Measurements from ENCODE around the gene CD302. TPM values are rescaled to one million over a fixed set of nuclear protein-coding genes. Genes with fewer than 3 reads are reported as not detected.

Gene CD302
- total RNA-seq, 1 experiment from 2014 or later, result 3.3 TPM

GRCh38 chr2:159759577-159759976, 38.4 kb downstream of the CD302 start:
- H3K36me3 ChIP-seq (ENCODE audit: control insufficient read depth, insufficient read depth, low read length), result peaks cover 53% of the 10 kb centered on the region
- TSS peak; percentile 6 for BruUV-seq (replicated peaks)
- ChIA-PET POLR2A (interaction anchor here (0.6 kb wide), 1 partner anchor 131 kb away, joined by 4 read pairs; no protein-coding TSS in a partner anchor), CTCF (no interaction called here)
- intact Hi-C loops (cut with micrococcal nuclease; ENCODE audit: unreplicated experiment), result no loop called here
- in situ Hi-C loops (cut with HindIII; ENCODE audit: low pct_unique_long_range_greater_than_20kb, low sequenced_read_pairs), result no loop called here
- H3K4me1 ChIP-seq (ENCODE audit: control insufficient read depth, insufficient read depth, low read length), result peaks cover 10% of the 10 kb centered on the region
- H3K9me3 ChIP-seq (ENCODE audit: control insufficient read depth, insufficient read depth, low read depth, low read length), result no peaks in the 10 kb centered on the region
- DNase-seq (ENCODE audit: low read depth, low spot score), result no peak
- no peak for ATAC-seq
- TF ChIP-seq TCF7L2 (IDR thresholded peaks at IDR 0.05; ENCODE audit: low read depth, low read length) (no peak), POLR2AphosphoS5 (IDR thresholded peaks at IDR 0.05; ENCODE audit: low read depth, low read length) (no peak), REST (IDR thresholded peaks at IDR 0.05; ENCODE audit: insufficient read depth in 1 of 2, low read depth in 2 of 2, low read length in 1 of 2) (no peak), SIN3A (IDR thresholded peaks at IDR 0.05; ENCODE audit: borderline replicate concordance, insufficient read depth, low read depth, low read length) (no peak), CTCF (IDR thresholded peaks at IDR 0.05) (no peak)
- H3K27ac ChIP-seq (ENCODE audit: low read length), result no peak overlapping the region
- no peak overlapping the region for H3K4me3 ChIP-seq (ENCODE audit: low read depth in 2 of 2, low read length in 2 of 2)
- H3K27me3 ChIP-seq (ENCODE audit: control insufficient read depth, insufficient read depth, low read length), result no peaks in the 10 kb centered on the region

GRCh38 chr2:159758686-159759085, 39.3 kb downstream of the CD302 start:
- H3K4me1 ChIP-seq (ENCODE audit: control insufficient read depth, insufficient read depth, low read length), result peaks cover 10% of the 10 kb centered on the region
- no TSS peak for BruUV-seq (replicated peaks)
- ChIA-PET CTCF (no interaction called here), POLR2A (interaction anchor here (0.6 kb wide), 1 partner anchor 130 kb away, joined by 4 read pairs; no protein-coding TSS in a partner anchor)
- H3K27me3 ChIP-seq (ENCODE audit: control insufficient read depth, insufficient read depth, low read length), result no peaks in the 10 kb centered on the region
- ATAC-seq (no peak), DNase-seq (ENCODE audit: low read depth, low spot score) (no peak)
- in situ Hi-C loops (cut with HindIII; ENCODE audit: low pct_unique_long_range_greater_than_20kb, low sequenced_read_pairs), result no loop called here
- H3K27ac ChIP-seq (ENCODE audit: low read length), result no peak overlapping the region
- intact Hi-C loops (cut with micrococcal nuclease; ENCODE audit: unreplicated experiment), result no loop called here
- no peak overlapping the region for H3K4me3 ChIP-seq (ENCODE audit: low read depth in 2 of 2, low read length in 2 of 2)
- TF ChIP-seq REST (IDR thresholded peaks at IDR 0.05; ENCODE audit: insufficient read depth in 1 of 2, low read depth in 2 of 2, low read length in 1 of 2) (no peak), POLR2AphosphoS5 (IDR thresholded peaks at IDR 0.05; ENCODE audit: low read depth, low read length) (no peak), SIN3A (IDR thresholded peaks at IDR 0.05; ENCODE audit: borderline replicate concordance, insufficient read depth, low read depth, low read length) (no peak), CTCF (IDR thresholded peaks at IDR 0.05) (no peak), TCF7L2 (IDR thresholded peaks at IDR 0.05; ENCODE audit: low read depth, low read length) (no peak)
- H3K9me3 ChIP-seq (ENCODE audit: control insufficient read depth, insufficient read depth, low read depth, low read length), result no peaks in the 10 kb centered on the region
- H3K36me3 ChIP-seq (ENCODE audit: control insufficient read depth, insufficient read depth, low read length), result peaks cover 46% of the 10 kb centered on the region
